Kidney (tissue), 14 donors: Measurements from ENCODE around the gene MRPS2. TPM values are rescaled to one million over a fixed set of nuclear protein-coding genes. Genes with fewer than 3 reads are reported as not detected.

Source experiments
- DNase-seq, 5 donors: peaks; one replicate each; pipeline ENCODE4 v3.0.0-alpha.2; 2013 to 2020
- FAIRE-seq: peaks from 2 replicates; lab custom pipeline; 2012; peaks lifted over from hg19 to GRCh38; lab: Jason Lieb, UNC
- H3K27ac ChIP-seq, 2 donors: one replicate each; pipeline ENCODE4 v1.7.0; 2013; ENCODE audit warnings: low read depth in 2 of 2, low read length in 2 of 2, inconsistent platforms in 1 of 2
- H3K27me3 ChIP-seq: one replicate; pipeline ENCODE4 v1.7.1; 2013; ENCODE audit warnings: low read length, inconsistent platforms; ENCODE audit not compliant: control insufficient read depth, insufficient read depth
- H3K36me3 ChIP-seq, 3 donors: one replicate each; pipeline versions ENCODE4 v1.7.0 to v1.7.1; 2013; ENCODE audit warnings: low read length in 3 of 3, control low read depth in 1 of 3, inconsistent platforms in 1 of 3; ENCODE audit not compliant: insufficient read depth in 3 of 3, control insufficient read depth in 2 of 3
- H3K4me1 ChIP-seq, 3 donors: one replicate each; pipeline versions ENCODE4 v1.7.0 to v1.7.1; 2013; ENCODE audit warnings: low read length in 3 of 3, inconsistent platforms in 1 of 3, low read depth in 1 of 3; ENCODE audit not compliant: control insufficient read depth in 2 of 3, insufficient read depth in 2 of 3
- H3K4me3 ChIP-seq, 3 donors: one replicate each; pipeline versions ENCODE4 v1.7.0 to v1.8.1; 2013; ENCODE audit warnings: low read length in 3 of 3, control low read depth in 1 of 3, inconsistent platforms in 1 of 3
- H3K9ac ChIP-seq, 3 donors: one replicate each; pipeline versions ENCODE4 v1.7.0 to v1.7.1; 2013; ENCODE audit warnings: low read length in 3 of 3, control low read depth in 1 of 3, inconsistent platforms in 1 of 3
- H3K9me3 ChIP-seq, 3 donors: one replicate each; pipeline versions ENCODE4 v1.7.0 to v1.7.1; 2013; ENCODE audit warnings: low read length in 3 of 3, control low read depth in 1 of 3, inconsistent platforms in 1 of 3; ENCODE audit not compliant: control insufficient read depth in 2 of 3, insufficient read depth in 1 of 3
- intact Hi-C: fragments of 100-400 bp; cut with DNase I; formaldehyde crosslinking; loops from one replicate; pipeline ENCODE4 v1.11.1; 2022
- polyA plus RNA-seq: library from polyadenylated mRNA; stranded (reverse); fragments of 350-450 nt; fragmentation: Illumina TruSeq; extraction: RNeasy Lipid Tissue Mini Kit (QIAGEN cat#74804); gene quantifications from one replicate; pipeline ENCODE4 v1.2.3, GENCODE V29; 2014; ENCODE audit warnings: low read depth, low replicate concordance; ENCODE audit not compliant: insufficient read depth
- total RNA-seq: library from RNA; stranded (reverse); fragmentation: NEBNext Ultra II Directional; extraction: Animal tissue kit (Norgen Biotek cat#: 25700); gene quantifications from one replicate; pipeline ENCODE4 v1.2.1, GENCODE V29; 2021
- TF ChIP-seq, protein P1 (sequence below): IDR thresholded peaks from 3 replicates; pipeline ENCODE4 v1.5.1; 2012; ENCODE audit warnings: mild to moderate bottlenecking, moderate library complexity, borderline replicate concordance; ENCODE audit not compliant: insufficient read depth; ENCODE audit errors: extremely low read depth
- donor health status: control.
- donor health status: control.
- donor health status: control.
- donor health status: control.
- donor health status: control.
- donor health status: DM: yes; HTN: yes; CAD: no.
- donor health status: Normal renal cell carcinoma (clear cell type).

The MRPS2 gene
- total and polyA plus RNA-seq, 2 donors from 2014 or later, result 29.1 to 92.7 TPM

DNA sequence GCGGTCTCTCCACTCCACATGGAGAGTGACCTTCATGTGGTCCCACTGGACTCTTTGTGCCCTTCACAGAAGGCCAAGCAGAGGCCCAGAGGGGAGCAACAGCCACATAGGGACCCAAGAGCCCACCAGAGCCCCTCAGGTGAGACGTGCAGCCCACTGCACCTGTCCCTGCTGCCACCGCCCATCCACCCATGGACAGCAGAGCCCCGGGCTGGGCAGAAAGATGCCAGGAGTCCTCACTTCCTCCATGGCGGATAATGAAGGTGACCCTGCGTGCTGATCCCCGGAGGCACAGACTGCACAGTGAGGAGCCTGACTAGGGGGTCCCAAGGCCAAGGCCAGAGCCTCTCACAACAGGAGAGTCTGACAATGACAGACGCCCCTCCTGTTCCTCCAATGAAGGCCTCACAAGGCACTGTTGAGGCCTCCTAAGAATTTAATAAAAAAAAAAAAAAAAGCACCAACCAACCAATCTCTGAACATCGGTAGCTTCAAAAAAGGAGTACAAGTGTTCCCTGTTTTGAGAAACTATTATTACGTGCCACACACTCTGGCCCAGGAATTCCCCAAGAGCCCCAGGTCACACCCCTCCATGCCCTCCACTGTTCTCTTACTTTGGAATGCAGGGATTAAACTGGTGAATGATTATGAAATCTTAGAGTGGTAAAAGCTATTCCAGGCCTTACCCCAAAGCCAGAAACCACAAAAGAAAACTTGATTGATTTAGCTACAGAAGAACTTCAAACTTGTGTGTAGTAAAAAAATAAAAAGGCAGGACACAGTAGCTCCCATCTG, 23.7 kb upstream of the MRPS2 start:
- H3K36me3 ChIP-seq, result no peaks in the 10 kb centered on the region
- DNase-seq (no peak), FAIRE-seq (no peak)
- peak overlapping the region in 1 of 2 donors; percentile 51 for H3K27ac ChIP-seq
- TF ChIP-seq, protein P1, sequence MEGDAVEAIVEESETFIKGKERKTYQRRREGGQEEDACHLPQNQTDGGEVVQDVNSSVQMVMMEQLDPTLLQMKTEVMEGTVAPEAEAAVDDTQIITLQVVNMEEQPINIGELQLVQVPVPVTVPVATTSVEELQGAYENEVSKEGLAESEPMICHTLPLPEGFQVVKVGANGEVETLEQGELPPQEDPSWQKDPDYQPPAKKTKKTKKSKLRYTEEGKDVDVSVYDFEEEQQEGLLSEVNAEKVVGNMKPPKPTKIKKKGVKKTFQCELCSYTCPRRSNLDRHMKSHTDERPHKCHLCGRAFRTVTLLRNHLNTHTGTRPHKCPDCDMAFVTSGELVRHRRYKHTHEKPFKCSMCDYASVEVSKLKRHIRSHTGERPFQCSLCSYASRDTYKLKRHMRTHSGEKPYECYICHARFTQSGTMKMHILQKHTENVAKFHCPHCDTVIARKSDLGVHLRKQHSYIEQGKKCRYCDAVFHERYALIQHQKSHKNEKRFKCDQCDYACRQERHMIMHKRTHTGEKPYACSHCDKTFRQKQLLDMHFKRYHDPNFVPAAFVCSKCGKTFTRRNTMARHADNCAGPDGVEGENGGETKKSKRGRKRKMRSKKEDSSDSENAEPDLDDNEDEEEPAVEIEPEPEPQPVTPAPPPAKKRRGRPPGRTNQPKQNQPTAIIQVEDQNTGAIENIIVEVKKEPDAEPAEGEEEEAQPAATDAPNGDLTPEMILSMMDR, result no peak
- H3K4me1 ChIP-seq, result peaks cover 0 to 6% (median 0%) of the 10 kb centered on the region in 3 donors
- intact Hi-C loops, result no loop called here
- H3K4me3 ChIP-seq, result no peak overlapping the region
- no peaks in the 10 kb centered on the region for H3K27me3 ChIP-seq
- H3K9ac ChIP-seq, result no peak overlapping the region
- H3K9me3 ChIP-seq, result no peaks in the 10 kb centered on the region

DNA sequence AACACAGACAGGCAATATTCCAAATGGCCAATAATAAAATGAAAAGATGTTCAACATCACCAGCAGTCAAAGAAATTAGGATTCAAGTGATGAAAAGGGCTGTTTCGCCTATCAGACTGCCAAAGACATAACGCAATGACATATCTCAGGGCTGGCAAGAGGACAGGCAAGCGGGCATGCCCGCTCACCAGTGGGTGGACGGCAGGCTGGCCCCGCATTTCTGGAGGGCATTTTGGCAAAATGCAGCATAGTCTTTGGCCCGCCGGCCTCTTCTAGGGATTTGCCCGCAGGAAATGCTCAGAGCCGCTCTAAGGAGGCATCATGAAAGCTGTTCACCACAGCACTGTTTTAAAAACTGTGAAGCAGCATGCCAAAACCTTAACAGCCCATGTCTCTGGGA, 22.3 kb upstream of the MRPS2 start:
- Histone ChIP-seq H3K27ac (no peak overlapping the region), H3K36me3 (no peaks in the 10 kb centered on the region), H3K4me3 (no peak overlapping the region), H3K9ac (peak overlapping the region in 1 of 3 donors; percentile 28), H3K4me1 (peaks cover 0 to 8% (median 0%) of the 10 kb centered on the region in 3 donors), H3K9me3 (no peaks in the 10 kb centered on the region), H3K27me3 (no peaks in the 10 kb centered on the region)
- intact Hi-C loops, result no loop called here
- TF ChIP-seq, protein P1, result no peak
- DNase-seq (no peak), FAIRE-seq (no peak)

DNA sequence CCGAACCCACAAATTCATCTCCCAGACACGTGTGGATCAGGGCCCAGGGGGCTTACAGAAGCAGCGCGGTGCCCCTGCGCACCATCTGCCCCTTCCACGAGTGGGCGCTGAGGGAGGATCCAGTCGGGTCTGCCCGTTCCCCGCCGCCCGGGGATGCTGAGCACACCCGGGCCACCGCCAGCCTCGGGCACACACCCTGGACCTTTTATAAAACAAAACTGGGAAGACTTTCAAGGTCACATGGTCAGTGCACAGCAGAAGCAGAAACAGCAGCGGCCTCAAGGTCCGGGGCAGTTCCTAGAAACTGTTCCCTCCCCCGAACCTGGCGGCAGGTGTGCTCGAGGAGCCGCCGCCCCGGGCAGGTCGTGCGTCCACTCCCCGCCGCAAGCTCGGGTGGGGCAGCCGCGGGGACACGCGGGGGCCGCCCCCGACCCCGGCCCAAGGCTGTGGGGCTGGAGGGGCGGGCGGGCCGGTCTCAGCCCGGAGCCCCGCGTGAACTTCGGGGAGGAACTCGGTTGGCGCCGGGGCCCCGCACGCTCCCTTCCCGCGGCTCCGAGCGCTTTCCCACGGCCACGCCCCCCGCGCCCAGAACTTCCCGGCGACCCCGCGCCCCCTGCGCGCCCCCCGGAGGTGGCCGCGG, 21.5 kb upstream of the MRPS2 start:
- H3K9ac ChIP-seq, result peak overlapping the region in 1 of 3 donors; percentile 28
- H3K4me3 ChIP-seq, result peak overlapping the region in 2 of 3 donors; percentile 19 to 63
- TF ChIP-seq, protein P1, result no peak
- H3K4me1 ChIP-seq, result peaks cover 0 to 8% (median 0%) of the 10 kb centered on the region in 3 donors
- peak overlapping the region; percentile 80 to 89 for H3K27ac ChIP-seq
- FAIRE-seq (no peak), DNase-seq (peak; percentile 55 to 77 (median 72))
- H3K36me3 ChIP-seq, result no peaks in the 10 kb centered on the region
- no peaks in the 10 kb centered on the region for H3K27me3 ChIP-seq
- intact Hi-C loops, result no loop called here
- H3K9me3 ChIP-seq, result no peaks in the 10 kb centered on the region
